ENCODE results near the gene CTNNA3.

Gene CTNNA3

DNA sequence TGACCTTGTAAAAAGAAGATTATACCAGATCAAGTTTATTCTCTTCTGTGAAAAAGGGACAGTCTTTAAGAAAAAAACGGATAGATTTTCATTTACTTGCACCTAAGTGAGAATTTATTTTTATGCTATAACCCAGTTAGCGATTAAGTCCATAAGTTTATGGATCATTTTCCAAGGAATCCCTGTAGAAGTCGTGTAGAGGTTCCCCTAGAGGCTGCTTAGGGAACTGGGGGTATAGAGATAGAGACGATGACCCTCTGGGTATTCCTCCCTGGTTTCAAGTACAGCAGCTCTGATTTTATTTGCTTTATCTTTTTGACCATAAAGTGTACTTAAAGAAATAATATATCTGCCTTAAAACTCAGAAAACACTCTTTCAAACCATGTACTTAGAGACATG, 1418.5 kb downstream of the CTNNA3 start:
- H3K4me1 ChIP-seq = no peaks in the 10 kb centered on the region
- no peak overlapping the region for H3K4me2 ChIP-seq
- TF ChIP-seq Cebpa-rat (IDR thresholded peaks at IDR 0.05) = no peak
- H4K20me1 ChIP-seq = no peaks in the 10 kb centered on the region
- H3K4me3 ChIP-seq = no peak overlapping the region
- no peaks in the 10 kb centered on the region for H3K27me3 ChIP-seq
- H3K9me3 ChIP-seq = no peaks in the 10 kb centered on the region
- no peak overlapping the region for H3K9ac ChIP-seq
- H3K36me3 ChIP-seq = no peaks in the 10 kb centered on the region
- H3K27ac ChIP-seq = no peak overlapping the region

DNA sequence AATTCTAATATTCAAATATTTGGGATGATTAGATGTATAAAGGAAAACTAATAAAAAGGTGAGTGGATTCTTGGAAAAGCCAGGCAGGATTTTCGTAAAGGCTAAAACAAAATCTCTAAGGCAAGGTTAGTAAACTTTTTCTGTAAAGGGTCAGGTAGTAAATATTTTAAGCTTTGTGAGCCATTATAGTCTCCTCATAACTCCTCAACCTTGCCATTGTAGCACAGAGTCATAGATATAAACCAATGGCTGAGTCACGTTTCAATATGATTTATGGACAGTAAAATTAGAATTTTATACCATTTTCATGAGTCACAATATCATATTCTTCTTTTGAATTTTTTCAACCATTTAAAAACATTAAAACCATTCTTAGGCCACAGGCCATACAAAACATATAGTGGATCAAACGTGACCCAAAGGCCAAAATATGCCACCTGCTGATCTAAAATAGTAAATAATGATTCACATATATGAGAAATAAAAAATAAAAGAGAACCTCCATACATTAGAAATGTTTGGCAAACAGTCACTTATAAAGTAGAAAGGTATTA, 1422.0 kb downstream of the CTNNA3 start:
- no peaks in the 10 kb centered on the region for H3K4me1 ChIP-seq
- no peaks in the 10 kb centered on the region for H3K9me3 ChIP-seq
- H3K9ac ChIP-seq = no peak overlapping the region
- H3K36me3 ChIP-seq = no peaks in the 10 kb centered on the region
- H3K27ac ChIP-seq = no peak overlapping the region
- H3K4me2 ChIP-seq = no peak overlapping the region
- no peaks in the 10 kb centered on the region for H3K27me3 ChIP-seq
- no peak for TF ChIP-seq Cebpa-rat (IDR thresholded peaks at IDR 0.05)
- H4K20me1 ChIP-seq = no peaks in the 10 kb centered on the region
- no peak overlapping the region for H3K4me3 ChIP-seq

DNA sequence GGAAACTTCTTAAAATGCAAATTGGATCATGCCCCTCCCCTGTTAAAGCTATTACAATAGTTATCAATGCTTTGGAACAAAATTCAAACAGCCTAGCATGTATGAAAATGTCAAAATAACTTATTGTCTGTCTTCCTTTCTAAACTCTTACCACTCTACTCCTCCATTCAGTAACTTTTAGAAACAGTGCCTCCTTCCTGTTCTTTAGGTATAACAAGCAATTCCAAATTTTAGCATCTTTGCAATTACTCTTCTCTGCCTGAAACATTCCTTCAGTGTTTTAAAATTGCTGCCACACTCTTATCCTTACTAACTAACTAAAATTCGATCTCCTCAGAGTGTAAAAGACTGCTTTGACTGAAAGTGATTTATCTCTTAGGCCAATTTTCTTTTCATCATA, 1430.6 kb downstream of the CTNNA3 start:
- no peaks in the 10 kb centered on the region for H4K20me1 ChIP-seq
- no peak for TF ChIP-seq Cebpa-rat (IDR thresholded peaks at IDR 0.05)
- no peak overlapping the region for H3K9ac ChIP-seq
- no peaks in the 10 kb centered on the region for H3K27me3 ChIP-seq
- no peaks in the 10 kb centered on the region for H3K9me3 ChIP-seq
- H3K36me3 ChIP-seq = no peaks in the 10 kb centered on the region
- H3K4me2 ChIP-seq = no peak overlapping the region
- no peak overlapping the region for H3K27ac ChIP-seq
- no peak overlapping the region for H3K4me3 ChIP-seq
- no peaks in the 10 kb centered on the region for H3K4me1 ChIP-seq

DNA sequence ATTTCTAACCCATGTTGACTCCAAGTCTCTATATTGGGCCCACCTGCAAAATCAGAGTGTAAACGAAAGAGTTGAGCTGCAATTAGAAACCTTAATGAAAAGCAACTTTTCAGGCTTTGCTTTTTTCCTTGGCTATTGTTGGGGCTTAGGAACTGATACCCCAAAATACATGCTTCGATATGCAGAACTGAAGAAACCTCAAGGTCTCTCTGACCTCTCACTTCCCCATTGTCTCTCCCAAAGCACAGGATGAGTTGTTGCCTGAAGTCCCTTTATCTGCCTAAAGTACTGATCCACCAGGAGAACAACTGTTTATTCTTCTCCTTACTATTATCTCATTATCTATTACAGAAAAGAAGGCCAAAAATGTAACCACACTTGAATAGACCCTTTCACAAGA, 1436.2 kb downstream of the CTNNA3 start:
- TF ChIP-seq Cebpa-rat (IDR thresholded peaks at IDR 0.05) = no peak
- Histone ChIP-seq H3K4me3 (no peak overlapping the region), H3K27ac (no peak overlapping the region), H4K20me1 (no peaks in the 10 kb centered on the region), H3K36me3 (no peaks in the 10 kb centered on the region), H3K27me3 (no peaks in the 10 kb centered on the region), H3K9me3 (peaks cover 18% of the 10 kb centered on the region; the same call in 1 of the 2 replicates), H3K9ac (no peak overlapping the region), H3K4me2 (no peak overlapping the region), H3K4me1 (peaks cover 5% of the 10 kb centered on the region; the same call in 1 of the 2 replicates)

DNA sequence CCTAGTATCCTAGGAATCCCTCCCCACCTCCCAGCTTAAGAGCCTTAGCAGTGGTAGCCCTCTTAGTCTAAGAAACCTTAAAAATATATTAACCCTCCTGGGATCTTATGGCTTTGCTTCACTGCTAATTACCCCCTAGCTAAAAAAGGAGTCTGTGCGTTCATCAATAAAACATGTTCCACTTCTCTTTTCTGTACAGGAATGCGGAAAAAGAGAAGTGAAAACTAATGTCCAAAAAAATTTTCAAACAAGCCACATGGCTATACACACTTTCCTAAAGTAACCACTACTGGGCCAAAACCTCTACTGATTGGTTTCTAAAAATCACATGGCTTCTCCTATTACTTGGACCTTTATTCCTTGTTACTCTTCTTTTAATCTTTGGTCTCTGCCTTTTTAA, 1437.3 kb downstream of the CTNNA3 start:
- H3K4me3 ChIP-seq = no peak overlapping the region
- H3K4me2 ChIP-seq = no peak overlapping the region
- peaks cover 18% of the 10 kb centered on the region; the same call in 1 of the 2 replicates for H3K9me3 ChIP-seq
- no peaks in the 10 kb centered on the region for H3K27me3 ChIP-seq
- H3K36me3 ChIP-seq = no peaks in the 10 kb centered on the region
- H3K9ac ChIP-seq = no peak overlapping the region
- TF ChIP-seq Cebpa-rat (IDR thresholded peaks at IDR 0.05) = no peak
- no peaks in the 10 kb centered on the region for H4K20me1 ChIP-seq
- peaks cover 5% of the 10 kb centered on the region; the same call in 1 of the 2 replicates for H3K4me1 ChIP-seq
- no peak overlapping the region for H3K27ac ChIP-seq

DNA sequence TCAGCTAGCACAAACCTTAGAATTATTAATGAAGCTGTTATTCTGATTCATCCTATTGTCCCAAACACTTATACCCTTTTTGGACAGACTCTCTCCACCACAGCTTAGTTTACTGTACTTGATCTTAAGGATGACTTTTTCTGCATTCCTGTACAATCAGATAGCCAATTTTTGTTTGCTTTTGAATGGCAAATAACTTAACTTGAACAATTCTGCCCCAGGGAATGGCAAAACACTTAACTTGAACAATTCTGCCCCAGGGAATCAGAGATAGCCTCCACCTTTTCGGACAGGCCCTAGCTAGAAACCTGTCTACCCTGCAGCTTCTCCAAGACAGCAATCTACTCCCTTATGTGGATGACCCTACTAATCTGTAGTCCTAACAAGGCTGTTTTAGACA, 1438.2 kb downstream of the CTNNA3 start:
- no peaks in the 10 kb centered on the region for H3K27me3 ChIP-seq
- H3K9me3 ChIP-seq = peaks cover 18% of the 10 kb centered on the region; the same call in 1 of the 2 replicates
- no peak overlapping the region for H3K9ac ChIP-seq
- no peak overlapping the region for H3K27ac ChIP-seq
- H3K4me3 ChIP-seq = no peak overlapping the region
- no peak overlapping the region for H3K4me2 ChIP-seq
- peaks cover 5% of the 10 kb centered on the region; the same call in 1 of the 2 replicates for H3K4me1 ChIP-seq
- H3K36me3 ChIP-seq = no peaks in the 10 kb centered on the region
- H4K20me1 ChIP-seq = no peaks in the 10 kb centered on the region
- TF ChIP-seq Cebpa-rat (IDR thresholded peaks at IDR 0.05) = no peak

DNA sequence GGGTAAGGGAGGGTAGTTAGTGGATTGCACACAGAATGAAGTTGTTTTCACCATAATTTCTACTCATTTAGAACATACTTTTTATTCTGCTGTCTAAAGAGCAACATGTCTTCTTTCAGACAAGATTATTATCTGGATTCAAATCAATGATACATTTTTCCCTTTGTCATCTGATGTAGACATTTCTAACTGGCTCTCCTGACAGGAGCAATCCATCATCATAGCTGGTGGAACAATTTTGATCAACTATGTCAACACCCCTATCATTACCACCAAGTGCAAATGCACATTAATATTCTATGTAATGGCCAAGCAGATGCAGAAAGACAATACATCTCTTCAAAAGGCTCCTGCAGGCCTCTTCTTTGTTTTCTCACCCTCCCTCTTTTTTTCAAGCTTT, 1443.0 kb downstream of the CTNNA3 start:
- no peak overlapping the region for H3K27ac ChIP-seq
- TF ChIP-seq Cebpa-rat (IDR thresholded peaks at IDR 0.05) = no peak
- H3K9ac ChIP-seq = no peak overlapping the region
- no peaks in the 10 kb centered on the region for H3K4me1 ChIP-seq
- H3K36me3 ChIP-seq = no peaks in the 10 kb centered on the region
- H3K4me3 ChIP-seq = no peak overlapping the region
- no peaks in the 10 kb centered on the region for H4K20me1 ChIP-seq
- H3K27me3 ChIP-seq = no peaks in the 10 kb centered on the region
- H3K4me2 ChIP-seq = no peak overlapping the region
- H3K9me3 ChIP-seq = peaks cover 6% of the 10 kb centered on the region; the same call in 1 of the 2 replicates

DNA sequence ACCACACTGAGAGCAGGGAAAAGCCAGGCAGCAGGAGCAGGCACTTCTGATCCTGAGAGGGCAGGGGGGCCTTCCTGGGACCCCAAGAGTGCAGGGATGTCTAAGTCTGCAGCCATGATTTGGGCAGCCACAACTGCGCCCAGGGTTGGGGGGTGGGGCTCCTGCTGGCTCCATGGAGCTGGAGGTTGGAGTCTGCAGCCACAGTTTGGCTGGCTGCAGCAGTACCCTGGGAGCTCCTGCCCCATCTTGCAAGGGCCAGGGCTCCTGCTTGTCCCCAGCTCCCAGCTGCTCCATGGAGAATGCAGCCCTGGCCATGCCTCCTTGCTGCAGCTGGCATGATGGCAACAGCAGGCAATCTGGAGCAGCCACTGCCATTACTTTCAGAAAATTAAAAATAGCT, 1449.8 kb downstream of the CTNNA3 start:
- no peak overlapping the region for H3K4me2 ChIP-seq
- H3K4me3 ChIP-seq = no peak overlapping the region
- H3K9ac ChIP-seq = no peak overlapping the region
- no peaks in the 10 kb centered on the region for H3K36me3 ChIP-seq
- no peaks in the 10 kb centered on the region for H3K27me3 ChIP-seq
- no peak for TF ChIP-seq Cebpa-rat (IDR thresholded peaks at IDR 0.05)
- no peaks in the 10 kb centered on the region for H4K20me1 ChIP-seq
- H3K4me1 ChIP-seq = no peaks in the 10 kb centered on the region
- H3K9me3 ChIP-seq = peaks cover 8% of the 10 kb centered on the region; the same call in 1 of the 2 replicates
- H3K27ac ChIP-seq = no peak overlapping the region

DNA sequence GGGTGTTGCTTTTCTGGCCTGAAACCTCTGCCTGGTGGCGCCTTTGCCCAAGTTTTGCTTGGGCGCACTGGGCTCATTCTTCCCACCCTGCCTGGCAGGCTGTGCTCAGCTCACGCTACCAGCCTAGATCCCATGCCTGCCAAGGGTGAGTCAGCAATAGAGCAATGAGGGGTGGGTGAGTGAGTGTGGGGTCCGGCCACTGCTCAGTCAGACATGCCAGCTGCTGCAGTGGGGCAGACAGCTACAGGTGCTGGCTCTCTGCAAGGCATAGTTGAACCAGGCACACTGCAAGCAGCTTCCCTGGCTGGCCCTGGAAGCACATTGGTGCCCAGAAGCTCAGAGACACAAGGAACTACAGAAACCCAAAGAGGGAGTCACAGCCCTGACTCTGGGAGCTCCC, 1451.0 kb downstream of the CTNNA3 start:
- Histone ChIP-seq H3K4me1 (no peaks in the 10 kb centered on the region), H3K4me3 (no peak overlapping the region), H3K27ac (no peak overlapping the region), H4K20me1 (no peaks in the 10 kb centered on the region), H3K27me3 (no peaks in the 10 kb centered on the region), H3K4me2 (no peak overlapping the region), H3K9ac (no peak overlapping the region), H3K9me3 (peaks cover 8% of the 10 kb centered on the region; the same call in 1 of the 2 replicates), H3K36me3 (no peaks in the 10 kb centered on the region)
- no peak for TF ChIP-seq Cebpa-rat (IDR thresholded peaks at IDR 0.05)

DNA sequence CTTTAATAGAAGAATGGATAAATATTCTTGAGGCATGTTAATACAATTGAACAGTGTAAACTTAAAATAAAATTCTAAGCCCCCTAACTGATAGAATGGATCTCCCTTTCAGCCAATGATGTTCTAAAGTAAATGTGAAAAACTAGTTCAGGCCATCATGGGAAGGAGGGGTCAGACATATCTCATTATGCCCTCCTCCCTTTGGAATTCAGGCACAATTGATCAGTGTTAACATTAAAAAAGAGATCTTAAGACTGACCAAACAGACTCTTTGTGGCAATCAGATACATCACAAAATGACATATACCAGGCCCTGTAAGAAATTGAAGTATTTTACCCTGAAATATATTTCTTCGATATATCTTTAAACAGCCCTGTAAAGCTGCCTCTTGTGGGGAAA, 1453.1 kb downstream of the CTNNA3 start:
- TF ChIP-seq Cebpa-rat (IDR thresholded peaks at IDR 0.05) = no peak
- H3K27me3 ChIP-seq = no peaks in the 10 kb centered on the region

DNA sequence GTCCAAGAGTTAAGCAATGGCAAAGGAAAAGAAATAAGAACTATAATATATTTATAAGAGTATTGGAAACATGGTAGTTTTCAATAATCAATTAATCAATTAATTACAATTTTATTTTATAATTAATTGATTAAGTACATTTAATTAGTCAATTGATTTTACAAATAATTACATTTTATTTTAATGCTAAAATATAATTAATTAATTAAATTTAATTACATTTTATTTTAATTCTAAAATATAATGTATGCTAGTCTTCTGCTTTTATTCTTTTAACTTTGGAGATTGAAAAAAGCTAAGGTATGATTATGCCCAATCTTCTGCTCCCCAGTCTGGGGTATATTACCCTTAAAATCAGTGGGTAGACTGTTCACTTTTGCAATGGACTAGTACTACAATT, 1456.9 kb downstream of the CTNNA3 start:
- Histone ChIP-seq H3K9ac (no peak overlapping the region), H3K4me1 (no peaks in the 10 kb centered on the region), H3K4me3 (no peak overlapping the region), H4K20me1 (no peaks in the 10 kb centered on the region), H3K27ac (no peak overlapping the region), H3K4me2 (no peak overlapping the region), H3K27me3 (no peaks in the 10 kb centered on the region), H3K9me3 (no peaks in the 10 kb centered on the region), H3K36me3 (no peaks in the 10 kb centered on the region)
- no peak for TF ChIP-seq Cebpa-rat (IDR thresholded peaks at IDR 0.05)

More for the DNA sequence above, 1453.1 kb downstream of the CTNNA3 start:
- Histone ChIP-seq H3K27ac (no peak overlapping the region), H3K9ac (no peak overlapping the region), H3K9me3 (peaks cover 8% of the 10 kb centered on the region; the same call in 1 of the 2 replicates), H4K20me1 (no peaks in the 10 kb centered on the region), H3K4me1 (no peaks in the 10 kb centered on the region), H3K36me3 (no peaks in the 10 kb centered on the region), H3K4me2 (no peak overlapping the region), H3K4me3 (no peak overlapping the region)

Measured in BLaER1 (cell line).